ENCODE results near the gene FERMT3.

FERMT3 gene

GRCh38 chr11:64267207-64267945 lies 60.9 kb downstream of the FERMT3 start:
- DNase-seq, result no peak

GRCh38 chr11:64268025-64268892 lies 61.7 kb downstream of the FERMT3 start:
- no peak for DNase-seq

GRCh38 chr11:64268893-64269539 lies 62.5 kb downstream of the FERMT3 start:
- no peak for DNase-seq

- peak; percentile 99 for DNase-seq
Measured at GRCh38 chr11:64269540-64270220, 63.2 kb downstream of the FERMT3 start.

All from GDM1 (cell line).